Measurements from ENCODE around the gene RSAD2. TPM values are rescaled to one million over a fixed set of nuclear protein-coding genes. Genes with fewer than 3 reads are reported as not detected.

The RSAD2 gene
- total RNA-seq, 1 experiment from 2014 or later = 157 TPM

GRCh38 chr2:6905668-6906067, 28.1 kb downstream of the RSAD2 start:
- no peak for DNase-seq (ENCODE audit: low read depth)

GRCh38 chr2:6906165-6906741, 28.7 kb downstream of the RSAD2 start:
- DNase-seq (ENCODE audit: low read depth) = no peak

- no peak for DNase-seq (ENCODE audit: low read depth)
Measured at GRCh38 chr2:6908291-6908690, 30.7 kb downstream of the RSAD2 start.

- DNase-seq (ENCODE audit: low read depth) = peak; percentile 51
Measured at GRCh38 chr2:6909431-6910385, 32.1 kb downstream of the RSAD2 start.

GRCh38 chr2:6911721-6912120, 34.1 kb downstream of the RSAD2 start:
- DNase-seq (ENCODE audit: low read depth) = no peak

GRCh38 chr2:6913415-6914157, 36.0 kb downstream of the RSAD2 start:
- no peak for DNase-seq (ENCODE audit: low read depth)

- DNase-seq (ENCODE audit: low read depth) = peak; percentile 81
Measured at GRCh38 chr2:6914828-6915227, 37.3 kb downstream of the RSAD2 start.

- DNase-seq (ENCODE audit: low read depth) = no peak
Measured at GRCh38 chr2:6915399-6915798, 37.8 kb downstream of the RSAD2 start.

- no peak for DNase-seq (ENCODE audit: low read depth)
Measured at GRCh38 chr2:6916224-6916623, 38.6 kb downstream of the RSAD2 start.

GRCh38 chr2:6916736-6917070, 39.1 kb downstream of the RSAD2 start:
- no peak for DNase-seq (ENCODE audit: low read depth)

GRCh38 chr2:6917071-6917760, 39.6 kb downstream of the RSAD2 start, which contains the start of gene RNF144A:
Gene RNF144A (plus strand): TSS chr2:6917412. CDS start chr2:6996927, 79,515 bp downstream.
- peak; percentile 34 for DNase-seq (ENCODE audit: low read depth)

GRCh38 chr2:6917761-6918421, 40.3 kb downstream of the RSAD2 start:
- no peak for DNase-seq (ENCODE audit: low read depth)

- no peak for DNase-seq (ENCODE audit: low read depth)
Measured at GRCh38 chr2:6919901-6920742, 42.5 kb downstream of the RSAD2 start.

- no peak for DNase-seq (ENCODE audit: low read depth)
Measured at GRCh38 chr2:6920743-6921064, 43.1 kb downstream of the RSAD2 start.

- DNase-seq (ENCODE audit: low read depth) = no peak
Measured at GRCh38 chr2:6921321-6921922, 43.8 kb downstream of the RSAD2 start.

GRCh38 chr2:6922201-6922656, 44.7 kb downstream of the RSAD2 start:
- no peak for DNase-seq (ENCODE audit: low read depth)

GRCh38 chr2:6923319-6923718, 45.7 kb downstream of the RSAD2 start:
- no peak for DNase-seq (ENCODE audit: low read depth)

- DNase-seq (ENCODE audit: low read depth) = no peak
Measured at GRCh38 chr2:6924101-6924923, 46.7 kb downstream of the RSAD2 start.

GRCh38 chr2:6924924-6925409, 47.4 kb downstream of the RSAD2 start:
- DNase-seq (ENCODE audit: low read depth) = no peak
